Dermis microvascular lymphatic vessel endothelial cell (primary cell): Measurements from ENCODE around the gene IFIT5. TPM values are rescaled to one million over a fixed set of nuclear protein-coding genes. Genes with fewer than 3 reads are reported as not detected.
"Not testable (repeated sequence)": the region's sequence is repeated elsewhere in the genome, so short reads cannot be mapped to it uniquely, and the experiment has no call there.

ENCODE experiments used
- DNase-seq, 2 donors: peaks; one replicate each; pipeline versions ENCODE4 v3.0.0 to v3.0.0-alpha.2; 2010; ENCODE audit warnings: low read depth in 2 of 2
- total RNA-seq: library from RNA; depleted of rRNA; stranded (reverse); fragments of >200 nt; gene quantifications from 2 replicates; pipeline ENCODE4 v1.2.1, GENCODE V29; 2014

Gene IFIT5
- total RNA-seq, 1 donor from 2014 or later: 5.9 TPM

- DNase-seq: no peak
Observed at GRCh38 chr10:89393898-89394297, 20.5 kb upstream of the IFIT5 start.

GRCh38 chr10:89395141-89395540 is 19.2 kb upstream of the IFIT5 start:
- no peak for DNase-seq

- DNase-seq: no peak
Observed at GRCh38 chr10:89398003-89398749, 16.2 kb upstream of the IFIT5 start.

GRCh38 chr10:89399956-89400355 is 14.4 kb upstream of the IFIT5 start:
- DNase-seq: no peak

GRCh38 chr10:89403043-89403442 is 11.3 kb upstream of the IFIT5 start:
- DNase-seq: no peak

- DNase-seq: no peak
Observed at GRCh38 chr10:89404104-89405047, 10.0 kb upstream of the IFIT5 start.

- not testable (repeated sequence) for DNase-seq
Observed at GRCh38 chr10:89406178-89406577, 8.2 kb upstream of the IFIT5 start.

- DNase-seq: not testable (repeated sequence)
Observed at GRCh38 chr10:89407792-89408191, 6.6 kb upstream of the IFIT5 start.

- not testable (repeated sequence) for DNase-seq
Observed at GRCh38 chr10:89409282-89409681, 5.1 kb upstream of the IFIT5 start.

- DNase-seq: not testable (repeated sequence)
Observed at GRCh38 chr10:89410551-89410950, 3.8 kb upstream of the IFIT5 start.

GRCh38 chr10:89411135-89411534 is 3.2 kb upstream of the IFIT5 start:
- DNase-seq: not testable (repeated sequence)

GRCh38 chr10:89412276-89412675 is 2.1 kb upstream of the IFIT5 start:
- not testable (repeated sequence) for DNase-seq

GRCh38 chr10:89413398-89413912 is 913 bp upstream of the IFIT5 start:
- DNase-seq: no peak

- peak; percentile 9 to 26 for DNase-seq
Observed at GRCh38 chr10:89414879-89415821, 782 bp downstream of the IFIT5 start.

- DNase-seq: no peak
Observed at GRCh38 chr10:89416465-89416864, 2.1 kb downstream of the IFIT5 start.

GRCh38 chr10:89419548-89419947 is 5.2 kb downstream of the IFIT5 start:
- no peak for DNase-seq

- DNase-seq: no peak
Observed at GRCh38 chr10:89421018-89421476, 6.7 kb downstream of the IFIT5 start.

- no peak for DNase-seq
Observed at GRCh38 chr10:89425000-89425399, 10.6 kb downstream of the IFIT5 start.

GRCh38 chr10:89426230-89426868 is 12.0 kb downstream of the IFIT5 start:
- DNase-seq: peak; percentile 39 to 59

GRCh38 chr10:89427629-89428028 is 13.3 kb downstream of the IFIT5 start:
- DNase-seq: no peak
